ENCODE data around the gene MED13L.

MED13L gene

GRCh38 chr12:115930336-115930735, 347.2 kb downstream of the MED13L start:
- DNase-seq (ENCODE audit: extremely low read depth, low read depth) = no peak
- TF ChIP-seq CTCF (IDR thresholded peaks at IDR 0.05; ENCODE audit: low read depth, low read length) = no peak

GRCh38 chr12:115926037-115926670, 351.3 kb downstream of the MED13L start:
- no peak for TF ChIP-seq CTCF (IDR thresholded peaks at IDR 0.05; ENCODE audit: low read depth, low read length)
- DNase-seq (ENCODE audit: extremely low read depth, low read depth) = no peak

- no peak for DNase-seq (ENCODE audit: extremely low read depth, low read depth)
- no peak for TF ChIP-seq CTCF (IDR thresholded peaks at IDR 0.05; ENCODE audit: low read depth, low read length)
Observed at GRCh38 chr12:115923851-115924250, 353.6 kb downstream of the MED13L start.

GRCh38 chr12:115922952-115923564, 354.4 kb downstream of the MED13L start:
- DNase-seq (ENCODE audit: extremely low read depth, low read depth) = no peak
- TF ChIP-seq CTCF (IDR thresholded peaks at IDR 0.05; ENCODE audit: low read depth, low read length) = no peak; the same call in 1 of the 2 replicates

GRCh38 chr12:115920395-115921183, 356.9 kb downstream of the MED13L start:
- no peak for TF ChIP-seq CTCF (IDR thresholded peaks at IDR 0.05; ENCODE audit: low read depth, low read length)
- DNase-seq (ENCODE audit: extremely low read depth, low read depth) = no peak

GRCh38 chr12:115918763-115919162, 358.7 kb downstream of the MED13L start:
- no peak for TF ChIP-seq CTCF (IDR thresholded peaks at IDR 0.05; ENCODE audit: low read depth, low read length)
- no peak for DNase-seq (ENCODE audit: extremely low read depth, low read depth)
